Mucosa of gallbladder (tissue), 1 donor: ENCODE measurements around the gene HADHB. TPM values are rescaled to one million over a fixed set of nuclear protein-coding genes. Genes with fewer than 3 reads are reported as not detected.

ENCODE experiments used
- DNase-seq: peaks from one replicate; pipeline ENCODE4 v3.0.0-alpha.2; 2020; ENCODE audit warnings: low spot score
- total RNA-seq: library from RNA; stranded (reverse); gene quantifications from one replicate; pipeline ENCODE4 v1.2.1, GENCODE V29; 2021
- donor health status: DM: no; HTN: no; CAD: no.

HADHB gene
- total RNA-seq = 135 TPM

GRCh38 chr2:26244309-26245230 lies at the start of gene HADHB, which contains the start of gene HADHA:
TSS of gene HADHB (plus strand) at chr2:26244939. CDS start at chr2:26254255, 9,316 bp downstream.
TSS of gene HADHA (minus strand) at chr2:26244632. CDS start at chr2:26244596, 36 bp downstream.
- peak; percentile 88 for DNase-seq

DNA sequence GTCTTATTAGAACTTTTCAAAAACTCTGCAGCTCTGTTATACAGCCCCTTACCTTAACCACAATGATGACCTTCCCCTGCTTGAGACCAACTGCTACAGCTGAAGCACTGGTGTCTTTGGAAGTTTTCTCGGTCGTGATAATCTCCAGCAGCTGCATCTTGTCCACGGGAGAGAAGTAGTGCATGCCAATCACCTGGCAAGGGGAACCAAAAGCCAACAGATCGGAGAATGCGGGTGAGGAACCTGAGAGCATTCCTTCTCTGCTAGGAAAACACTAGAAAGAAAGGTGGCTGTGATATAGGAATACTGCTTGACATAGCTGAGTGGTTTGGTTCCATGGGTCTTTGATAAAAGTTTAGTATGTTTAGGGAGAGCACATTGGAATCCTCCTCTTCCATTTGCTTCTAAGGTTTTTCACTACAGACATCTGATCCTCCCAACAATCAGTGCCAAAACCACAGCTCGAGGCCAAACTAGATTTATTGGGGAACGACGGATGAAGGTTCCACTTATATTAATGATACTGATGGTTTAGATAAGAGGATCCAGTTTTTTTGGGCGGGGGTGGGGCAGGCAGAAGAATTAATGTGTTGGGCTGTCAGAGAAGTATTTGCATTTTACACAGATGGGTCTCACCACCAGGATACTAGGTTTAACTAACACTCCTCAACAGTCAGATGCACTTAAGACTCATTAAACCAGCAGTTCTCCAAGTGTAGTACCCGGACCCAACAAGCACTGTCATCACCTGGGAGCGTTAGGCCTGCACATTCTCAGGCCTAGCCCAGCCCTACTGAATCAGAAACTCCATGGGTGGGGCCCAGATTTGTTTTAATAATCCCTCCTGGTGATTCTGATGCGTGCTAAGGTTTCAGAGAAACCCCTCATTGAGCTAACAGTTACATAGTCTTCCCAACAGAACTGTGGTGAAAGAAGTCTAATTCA lies 49.4 kb upstream of the HADHB start:
- no peak for DNase-seq

GRCh38 chr2:26196683-26197418 lies 47.9 kb upstream of the HADHB start:
- DNase-seq = no peak

DNA sequence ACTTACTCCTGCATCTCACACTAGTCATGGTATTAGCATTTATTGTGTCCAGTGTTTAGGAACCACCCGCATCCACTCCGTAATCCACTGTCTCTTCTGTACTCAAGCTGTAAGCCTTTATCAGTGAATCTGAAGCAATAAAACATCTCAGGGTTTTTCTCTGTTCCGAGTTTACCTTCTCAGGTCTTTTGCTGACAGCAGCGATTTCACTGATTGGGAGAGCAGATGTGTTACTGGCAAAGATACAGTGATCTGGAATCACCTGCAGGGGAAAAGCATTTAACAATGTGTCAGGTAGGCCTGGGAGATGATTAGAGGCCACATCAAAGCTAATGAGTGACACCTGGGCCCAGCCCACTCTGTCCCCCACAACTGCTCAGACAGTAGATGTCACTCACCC lies 47.2 kb upstream of the HADHB start:
- DNase-seq = no peak

DNA sequence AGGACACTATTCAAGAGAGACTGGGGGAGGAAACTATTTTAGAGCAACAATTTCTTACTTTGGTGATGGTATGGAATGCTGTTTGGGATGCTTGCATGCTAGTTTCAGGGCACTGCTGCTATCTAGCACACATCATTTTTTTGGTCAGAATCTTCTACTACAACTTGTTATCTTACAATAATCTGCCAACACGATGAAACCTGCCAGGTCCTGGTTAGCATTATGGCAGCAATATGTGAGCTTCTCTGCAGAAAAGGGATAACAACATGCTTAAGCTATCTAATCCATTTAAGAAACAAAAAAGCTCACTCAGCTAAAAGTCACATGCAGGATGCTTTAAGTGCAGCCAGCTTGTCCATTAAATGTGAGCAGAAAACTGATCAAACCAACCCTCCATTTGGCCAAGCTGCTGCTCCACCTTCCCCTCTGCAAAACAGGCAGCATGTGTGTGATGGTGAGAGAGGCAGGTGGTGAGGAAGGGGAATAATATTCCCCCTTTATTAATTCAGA lies 41.7 kb upstream of the HADHB start:
- DNase-seq = no peak

DNA sequence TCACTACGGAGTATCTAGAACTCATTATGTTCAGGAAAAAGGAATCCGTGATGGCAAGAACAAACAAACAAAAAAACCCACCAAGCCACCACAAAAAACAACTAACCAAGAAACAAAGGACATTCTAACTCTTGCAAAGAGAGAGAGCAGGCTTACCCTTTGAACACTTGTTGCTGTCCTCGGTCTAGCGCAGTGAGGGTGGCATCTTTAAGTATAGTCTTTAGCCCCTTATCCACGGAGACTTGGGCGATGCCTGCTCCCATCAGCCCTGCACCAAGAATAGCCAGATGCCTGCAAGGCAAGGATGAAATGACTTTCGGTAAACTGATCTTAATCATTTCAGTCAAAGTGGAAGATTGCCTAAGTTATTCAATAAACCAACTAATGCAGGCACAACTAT lies 40.8 kb upstream of the HADHB start:
- DNase-seq = no peak

DNA sequence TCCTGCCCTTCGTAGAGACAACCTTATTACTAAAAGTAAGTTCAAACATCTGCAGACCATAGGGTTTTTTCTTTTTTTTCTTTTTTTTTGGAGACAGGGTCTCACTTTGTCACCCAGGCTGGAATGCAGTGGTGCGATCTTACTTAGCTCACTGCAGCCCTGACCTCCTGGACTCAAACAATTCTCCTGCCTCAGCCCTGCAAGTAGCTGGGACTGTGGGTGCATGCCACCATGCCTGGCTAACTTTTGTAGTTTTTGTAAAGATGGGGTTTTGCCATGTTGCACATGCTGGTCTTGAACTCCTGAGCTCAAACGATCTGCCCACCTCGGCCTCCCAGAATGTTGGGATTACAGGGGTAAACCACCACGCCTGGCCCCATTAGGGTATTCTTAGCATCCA lies 32.7 kb upstream of the HADHB start:
- DNase-seq = no peak

DNA sequence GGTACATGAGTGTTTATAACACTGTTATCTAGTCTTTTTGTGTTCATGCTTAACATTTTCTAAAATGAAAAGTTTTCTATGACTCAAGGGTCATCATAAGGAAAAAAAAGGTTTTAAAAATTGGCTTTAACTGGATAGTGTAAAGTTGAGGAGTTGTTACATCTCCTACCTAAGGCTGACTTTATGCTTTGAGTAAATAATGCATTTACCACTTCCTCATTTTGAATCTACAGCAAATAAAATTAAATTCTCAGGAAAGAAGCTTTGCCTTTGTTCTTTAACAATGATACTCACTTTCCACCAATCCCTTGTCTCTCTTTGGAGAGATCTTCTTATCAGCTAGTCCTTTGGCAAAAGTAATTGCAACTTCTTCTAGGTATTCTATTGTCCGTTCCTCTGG lies 30.0 kb upstream of the HADHB start:
- DNase-seq = no peak

DNA sequence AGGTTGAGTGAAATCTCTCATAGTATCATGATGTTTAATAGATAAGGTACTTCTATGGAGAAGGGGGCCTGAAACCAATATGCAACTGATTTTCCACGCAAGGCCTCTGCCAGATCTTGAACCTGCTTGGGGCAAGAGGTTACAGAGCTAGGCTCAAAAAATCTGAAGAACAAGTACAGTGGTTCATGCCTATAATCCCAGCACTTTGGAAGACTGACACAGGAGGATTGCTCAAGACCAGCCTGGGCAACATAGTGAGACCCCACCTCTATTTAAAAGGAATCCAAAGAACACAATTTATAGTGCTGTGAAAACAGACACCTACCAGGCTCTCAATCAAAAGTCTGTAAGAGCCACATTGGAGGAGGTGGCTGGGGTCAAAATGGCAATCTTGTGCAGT lies 28.9 kb upstream of the HADHB start:
- DNase-seq = no peak

GRCh38 chr2:26216587-26216986 lies 28.2 kb upstream of the HADHB start:
- DNase-seq = no peak

DNA sequence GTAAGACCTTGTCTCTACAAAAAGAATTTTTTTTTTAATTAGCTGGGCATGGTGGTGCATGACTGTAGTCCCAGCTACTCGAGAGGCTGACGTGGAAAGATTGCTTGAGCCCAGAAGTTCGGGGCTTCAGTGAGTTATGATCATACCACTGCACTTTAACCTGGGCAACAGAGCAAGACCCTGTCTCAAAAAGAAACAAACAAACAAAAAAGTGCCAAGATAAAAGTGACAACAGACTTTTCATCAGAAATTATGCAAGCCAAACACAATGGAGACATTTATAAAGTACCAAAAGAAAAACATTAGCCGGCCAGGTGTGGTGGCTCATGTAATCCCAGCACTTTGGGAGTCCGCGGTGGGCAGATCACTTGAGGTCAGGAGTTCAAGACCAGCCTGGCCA lies 27.0 kb upstream of the HADHB start:
- DNase-seq = no peak

DNA sequence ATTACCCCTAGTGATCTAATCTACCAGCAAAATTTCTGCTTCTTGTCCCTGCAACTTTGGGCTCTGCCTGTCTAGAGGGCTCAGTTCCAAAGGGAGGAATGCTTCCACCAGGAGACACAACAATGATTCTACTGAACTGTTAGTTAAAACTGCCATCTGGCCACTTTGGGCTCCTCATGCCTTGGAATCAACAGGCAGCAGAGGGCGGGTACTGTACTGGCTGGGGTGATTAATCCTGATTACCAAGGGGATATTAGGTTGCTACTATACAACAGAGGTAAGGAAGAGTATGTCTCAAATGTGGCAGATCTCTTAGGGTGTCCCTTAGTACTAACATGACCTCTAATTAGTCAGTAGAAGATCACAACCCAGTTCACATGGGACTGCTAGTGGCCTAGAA lies 21.7 kb upstream of the HADHB start:
- no peak for DNase-seq

DNA sequence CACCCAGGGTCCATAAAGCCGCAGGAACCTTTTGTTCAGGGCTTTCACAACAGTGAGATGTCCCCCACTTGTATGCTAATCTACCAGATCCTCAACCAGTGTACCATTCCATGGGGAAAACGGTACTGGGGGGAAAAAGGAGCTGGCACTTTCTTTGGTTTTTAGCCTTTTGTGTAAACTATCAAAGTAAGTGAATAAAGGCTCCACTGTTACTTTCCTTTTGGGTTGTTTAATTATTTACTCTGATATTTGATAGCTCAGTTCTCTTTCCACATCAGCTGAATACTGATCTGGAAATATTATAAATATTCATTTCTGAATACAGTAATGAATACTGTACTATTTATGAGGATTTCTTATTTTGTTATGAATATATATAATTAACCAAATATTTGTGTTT lies 20.6 kb upstream of the HADHB start:
- no peak for DNase-seq

DNA sequence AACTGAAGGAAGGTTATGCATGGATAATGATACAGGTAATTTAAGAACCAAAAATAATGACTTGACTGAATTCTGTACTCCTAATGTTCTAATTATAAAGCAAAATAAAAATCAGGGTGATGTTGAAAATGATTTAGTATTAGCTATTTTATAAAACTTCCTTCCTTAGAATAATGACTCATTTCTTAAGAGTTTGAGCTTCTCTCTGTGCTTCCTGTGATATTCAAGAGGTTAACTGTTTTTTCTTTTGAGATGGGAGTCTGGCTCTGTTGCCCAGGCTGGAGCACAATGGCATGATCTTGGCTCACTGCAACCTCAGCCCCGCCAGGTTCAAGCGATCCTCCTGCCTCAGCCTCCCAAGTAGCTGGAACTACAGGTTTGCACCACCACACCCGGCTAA lies 15.1 kb upstream of the HADHB start:
- no peak for DNase-seq

DNA sequence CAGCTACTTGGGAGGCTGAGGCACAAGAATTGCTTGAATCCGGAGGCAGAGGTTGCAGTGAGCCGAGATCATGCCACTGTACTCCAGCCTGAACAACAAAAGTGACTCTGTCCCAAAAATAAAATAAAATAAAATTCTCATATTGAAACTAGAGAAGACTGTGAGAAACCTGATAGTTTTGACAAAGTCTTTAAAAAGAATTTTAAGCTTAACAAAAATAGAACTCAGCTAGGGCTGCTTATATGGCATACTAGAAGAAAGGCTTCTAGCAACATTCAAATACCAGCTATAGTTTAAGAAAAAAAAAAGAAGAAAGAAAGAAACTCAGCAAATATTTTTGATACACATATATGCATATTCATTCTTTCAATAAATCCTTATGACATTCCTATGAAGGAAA lies 13.9 kb upstream of the HADHB start:
- no peak for DNase-seq

DNA sequence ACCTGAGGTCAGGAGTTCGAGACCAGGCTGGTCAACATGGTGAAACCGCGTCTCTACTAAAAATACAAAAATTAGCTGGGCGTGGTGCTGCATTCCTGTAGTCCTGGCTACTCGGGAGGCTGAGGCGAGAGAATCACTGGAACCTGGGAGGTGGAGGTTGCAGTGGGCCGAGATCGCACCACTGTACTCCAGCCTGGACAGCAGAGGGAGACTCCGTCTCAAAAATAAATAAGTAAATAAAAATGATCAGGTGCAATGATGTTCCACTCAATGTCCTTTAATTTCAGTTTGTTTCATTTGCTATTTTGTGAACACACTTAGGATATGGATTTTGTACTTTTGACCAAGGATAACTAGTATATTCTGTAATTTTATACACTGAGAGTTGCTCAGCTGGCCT lies 9.7 kb upstream of the HADHB start:
- no peak for DNase-seq

GRCh38 chr2:26237868-26238267 lies 6.9 kb upstream of the HADHB start:
- DNase-seq = no peak

DNA sequence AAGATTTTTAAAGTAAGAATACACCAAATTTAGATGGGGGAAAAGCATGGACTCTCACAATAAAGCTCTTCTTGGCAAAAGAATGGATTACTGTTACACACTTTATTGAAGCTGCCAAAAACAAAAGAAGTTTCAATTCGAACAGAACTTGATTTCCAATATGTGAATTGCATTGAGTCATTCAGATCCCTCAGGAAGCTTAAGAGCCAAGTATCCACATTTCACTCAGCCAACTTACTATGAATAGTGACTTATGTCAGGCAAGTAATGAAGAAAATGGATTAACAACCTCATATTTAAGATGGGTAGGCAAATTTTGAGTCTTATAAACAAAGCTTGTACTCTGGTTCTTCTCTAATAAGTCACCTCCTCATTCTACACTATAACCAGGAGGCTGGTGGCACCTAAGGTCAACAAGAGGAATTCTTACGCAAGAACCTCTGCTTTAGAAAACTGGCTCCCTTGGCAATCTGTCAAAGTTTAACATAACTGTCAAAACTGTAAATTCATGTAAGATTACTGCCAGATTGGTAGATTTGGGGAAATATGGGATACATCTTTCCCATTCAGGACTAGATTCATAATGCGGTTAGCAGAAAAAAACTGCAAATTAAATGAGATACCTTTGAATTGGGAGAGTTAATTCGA lies 6.3 kb upstream of the HADHB start:
- DNase-seq = peak; percentile 19

- no peak for DNase-seq
These were observed 2.8 kb upstream of the HADHB start for GRCh38 chr2:26241928-26242436.

DNA sequence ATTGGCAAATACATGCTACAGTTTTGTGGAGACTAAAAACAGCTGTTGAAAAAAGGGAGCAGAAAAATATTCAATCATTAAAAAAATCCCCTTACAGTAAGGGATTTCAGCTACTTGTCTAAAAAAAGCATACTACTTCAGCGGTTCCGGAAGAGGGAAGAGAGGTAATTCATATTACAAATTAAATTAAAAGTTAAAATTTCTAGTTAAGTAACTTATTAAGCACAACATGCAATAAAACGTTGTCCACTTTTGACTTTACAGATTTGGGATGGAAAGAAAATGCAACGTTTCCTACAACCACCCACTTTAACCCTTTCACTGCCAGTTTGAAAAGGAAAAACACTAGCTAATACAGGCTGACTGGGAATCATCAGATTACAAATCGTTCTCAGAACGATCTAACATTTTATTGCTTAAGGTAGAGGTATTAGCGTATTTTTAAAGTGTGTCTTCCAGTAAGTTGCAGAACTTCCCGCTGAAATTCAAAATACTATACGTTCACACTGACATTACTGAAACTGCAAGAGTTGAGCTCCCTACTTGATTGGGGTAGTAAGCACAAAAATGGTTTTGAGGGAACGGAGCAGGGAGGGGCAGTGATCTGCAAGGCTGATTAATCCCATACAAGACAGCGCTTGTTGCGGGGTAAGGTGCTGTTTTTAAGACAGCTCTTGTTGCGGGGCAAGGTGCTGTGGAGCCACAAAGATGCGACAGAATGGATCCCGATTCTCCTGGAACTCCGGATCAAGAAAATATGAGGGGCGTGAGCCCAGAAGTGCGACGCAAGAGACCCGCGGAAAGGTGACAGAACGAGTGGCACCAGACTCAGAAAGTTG lies 1.1 kb upstream of the HADHB start:
- no peak for DNase-seq
